ENCODE measurements around the gene ME3. TPM values are rescaled to one million over a fixed set of nuclear protein-coding genes. Genes with fewer than 3 reads are reported as not detected.
A peak's percentile ranks its signal among the peaks of the same experiment; 100 is the strongest.

The ME3 gene
- polyA plus RNA-seq (2013, experiment 1 of 4): 14.7 TPM
- polyA plus RNA-seq (2013, experiment 2 of 4): 23.3 TPM
- polyA plus RNA-seq (2013, experiment 3 of 4): 17.6 TPM
- polyA plus RNA-seq (2013, experiment 4 of 4): 22.5 TPM

DNA sequence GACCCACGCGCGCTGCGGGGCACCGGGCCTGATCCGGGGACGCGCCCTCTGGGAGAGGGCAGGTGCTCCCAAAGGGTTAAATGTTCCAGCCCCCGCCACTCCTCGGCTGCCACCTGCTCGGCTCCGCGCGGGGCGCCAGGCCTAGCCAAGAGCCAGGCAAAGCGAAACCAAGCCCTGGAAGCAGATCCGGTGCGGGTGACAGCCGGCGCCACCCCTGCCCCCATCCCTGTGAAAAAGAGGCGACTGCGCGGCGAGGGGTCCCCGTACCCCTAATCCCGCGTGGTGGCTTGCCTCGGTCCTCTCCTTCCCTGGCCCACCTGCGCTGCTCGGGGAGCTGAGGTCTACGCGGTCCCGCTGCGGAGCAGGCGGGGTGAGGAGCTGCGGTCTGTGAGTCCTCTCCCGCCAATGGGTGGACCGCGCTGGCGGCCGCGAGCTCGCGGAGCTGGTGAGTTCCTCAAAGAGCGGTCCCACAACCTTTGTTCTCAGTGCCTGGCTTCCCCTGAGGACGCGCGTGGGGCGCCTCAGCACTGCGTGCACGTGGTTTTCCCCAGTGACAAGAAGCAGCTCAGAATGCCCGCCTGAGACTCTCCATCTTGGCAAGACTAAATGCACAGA is at the start of gene ME3:
Gene ME3 (minus strand): TSS at position 610 of the 615 bp plus-strand sequence.
- WGBS, 2 experiments: 2 to 3% methylated on average over 52 of the region's 52 CpGs
- Histone ChIP-seq H3K36me3 (ENCODE audit: control insufficient read depth, insufficient read depth, low read length) (no peaks in the 10 kb centered on the region), H3K27ac (ENCODE audit: insufficient read depth, low read depth, low read length, poor library complexity, severe bottlenecking) (no peak within 1 kb of the TSS), H3K27me3 (ENCODE audit: control insufficient read depth, insufficient read depth, low read length, poor library complexity, severe bottlenecking) (peaks cover 31% of the 10 kb centered on the region), H3K9me3 (ENCODE audit: control insufficient read depth, low read length) (no peaks in the 10 kb centered on the region), H3K4me1 (ENCODE audit: control insufficient read depth, insufficient read depth, low read length) (peaks cover 32% of the 10 kb centered on the region), H3K4me3 (ENCODE audit: insufficient read depth, low read depth, low read length) (peak within 1 kb of the TSS; percentile 58)

DNA sequence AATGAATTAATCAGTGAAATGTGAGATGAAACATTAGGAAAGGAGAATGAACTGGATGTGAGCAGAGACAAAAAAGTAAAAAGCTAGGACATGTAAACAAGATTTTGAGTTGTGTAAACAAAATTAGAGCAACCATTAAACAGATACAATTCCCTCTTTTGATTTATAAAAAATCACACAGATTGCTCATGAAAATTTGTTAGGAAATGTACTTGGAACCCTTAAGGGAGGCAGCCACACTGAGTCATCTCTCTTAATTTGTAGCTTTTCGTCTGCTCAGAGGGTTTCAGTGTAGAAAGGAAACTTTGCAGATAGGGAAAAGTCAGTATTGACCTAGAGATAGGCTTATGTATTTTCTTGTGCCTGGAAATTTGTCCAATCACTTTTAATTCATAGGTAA is 49.6 kb upstream of the ME3 start:
- 89 to 94% methylated on average over 1 of the region's 1 CpG for WGBS, 2 experiments
- Histone ChIP-seq H3K4me3 (ENCODE audit: insufficient read depth, low read depth, low read length) (no peak overlapping the region), H3K36me3 (ENCODE audit: control insufficient read depth, insufficient read depth, low read length) (no peaks in the 10 kb centered on the region), H3K4me1 (ENCODE audit: control insufficient read depth, insufficient read depth, low read length) (peaks cover 3% of the 10 kb centered on the region), H3K9me3 (ENCODE audit: control insufficient read depth, low read length) (no peaks in the 10 kb centered on the region), H3K27ac (ENCODE audit: insufficient read depth, low read depth, low read length, poor library complexity, severe bottlenecking) (no peak overlapping the region), H3K27me3 (ENCODE audit: control insufficient read depth, insufficient read depth, low read length, poor library complexity, severe bottlenecking) (no peaks in the 10 kb centered on the region)

DNA sequence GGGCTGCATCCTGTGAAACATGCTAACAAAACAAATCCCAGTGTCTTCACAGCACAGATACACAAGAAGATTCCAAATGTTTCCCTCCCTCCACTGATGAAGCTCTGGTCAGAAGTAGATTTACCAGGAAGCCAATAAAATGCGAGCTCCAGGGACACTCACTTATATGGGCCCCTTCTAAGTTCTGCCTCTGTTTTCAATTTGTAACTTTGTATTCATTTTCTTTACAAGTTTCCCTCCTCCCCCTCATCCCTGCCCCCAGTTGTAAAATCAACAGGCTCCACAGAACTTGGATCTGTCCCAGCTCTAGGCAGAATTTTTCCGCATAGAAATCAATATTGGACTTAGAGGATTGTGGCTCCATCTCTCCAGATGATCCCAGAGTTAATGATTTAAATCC is 48.1 kb upstream of the ME3 start:
- H3K36me3 ChIP-seq (ENCODE audit: control insufficient read depth, insufficient read depth, low read length): no peaks in the 10 kb centered on the region
- 95 to 98% methylated on average over 2 of the region's 2 CpGs for WGBS, 2 experiments

DNA sequence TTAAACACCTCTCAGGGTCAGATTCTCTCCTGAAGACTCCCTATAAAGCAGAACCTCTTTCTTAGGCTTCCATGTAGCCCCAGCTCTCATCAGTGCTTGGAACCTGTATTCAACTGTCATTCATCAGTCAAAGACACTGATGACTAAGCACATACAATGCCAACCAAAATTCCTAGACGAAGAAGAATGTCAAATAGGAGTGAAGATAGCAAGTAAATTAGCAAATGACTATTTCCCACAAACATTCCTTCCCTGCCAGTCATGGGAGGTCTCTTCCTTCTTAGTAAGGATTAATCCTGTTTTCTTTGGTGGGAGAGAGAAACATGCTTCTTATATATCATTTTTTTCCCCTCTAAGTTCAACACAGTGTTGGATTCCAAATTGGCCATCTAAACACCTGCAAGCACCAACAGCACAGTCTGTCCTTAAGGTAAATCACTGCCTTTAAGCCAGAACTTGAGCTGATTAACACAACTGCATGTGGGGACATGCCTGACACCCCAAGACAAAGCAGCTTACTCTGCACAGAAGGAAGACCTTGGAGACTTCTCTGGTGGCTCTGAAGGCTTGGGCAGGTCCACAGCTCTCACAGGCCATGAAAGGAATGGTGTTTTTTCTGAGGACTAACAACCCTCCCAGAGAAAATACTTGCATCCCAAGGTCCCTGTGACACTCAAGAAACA is 47.5 kb upstream of the ME3 start:
- 60% methylated on average over 1 of the region's 1 CpG; no CpG with 5 or more reads in 1 of the 2 experiments for WGBS, 2 experiments
- H3K4me1 ChIP-seq (ENCODE audit: control insufficient read depth, insufficient read depth, low read length): peaks cover 3% of the 10 kb centered on the region
- H3K27me3 ChIP-seq (ENCODE audit: control insufficient read depth, insufficient read depth, low read length, poor library complexity, severe bottlenecking): no peaks in the 10 kb centered on the region
- no peak overlapping the region for H3K4me3 ChIP-seq (ENCODE audit: insufficient read depth, low read depth, low read length)
- H3K27ac ChIP-seq (ENCODE audit: insufficient read depth, low read depth, low read length, poor library complexity, severe bottlenecking): no peak overlapping the region
- H3K9me3 ChIP-seq (ENCODE audit: control insufficient read depth, low read length): no peaks in the 10 kb centered on the region
- H3K36me3 ChIP-seq (ENCODE audit: control insufficient read depth, insufficient read depth, low read length): no peaks in the 10 kb centered on the region

More for the DNA sequence above, 48.1 kb upstream of the ME3 start:
- Histone ChIP-seq H3K27ac (ENCODE audit: insufficient read depth, low read depth, low read length, poor library complexity, severe bottlenecking) (no peak overlapping the region), H3K4me1 (ENCODE audit: control insufficient read depth, insufficient read depth, low read length) (peaks cover 3% of the 10 kb centered on the region), H3K4me3 (ENCODE audit: insufficient read depth, low read depth, low read length) (no peak overlapping the region), H3K9me3 (ENCODE audit: control insufficient read depth, low read length) (no peaks in the 10 kb centered on the region), H3K27me3 (ENCODE audit: control insufficient read depth, insufficient read depth, low read length, poor library complexity, severe bottlenecking) (no peaks in the 10 kb centered on the region)

DNA sequence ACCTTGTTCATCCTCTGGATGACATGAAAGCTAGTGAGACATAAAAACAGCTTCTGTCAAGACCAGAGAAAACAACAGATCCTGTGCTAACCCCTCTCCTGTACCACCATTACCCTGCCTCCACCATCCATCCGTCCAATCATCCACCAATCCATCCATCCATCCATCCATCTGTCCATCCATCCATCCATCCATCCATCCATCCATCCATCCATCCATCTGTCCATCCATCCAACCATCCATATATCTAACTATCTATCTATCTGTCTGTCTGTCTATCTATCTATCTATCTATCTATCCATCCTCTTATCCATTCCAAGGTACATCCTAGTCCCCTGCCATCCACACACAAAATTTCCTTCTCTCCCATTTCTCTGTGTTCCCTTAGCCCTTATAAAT is 46.6 kb upstream of the ME3 start:
- 86 to 90% methylated on average over 1 of the region's 1 CpG for WGBS, 2 experiments
- H3K27me3 ChIP-seq (ENCODE audit: control insufficient read depth, insufficient read depth, low read length, poor library complexity, severe bottlenecking): no peaks in the 10 kb centered on the region
- no peak overlapping the region for H3K27ac ChIP-seq (ENCODE audit: insufficient read depth, low read depth, low read length, poor library complexity, severe bottlenecking)
- H3K36me3 ChIP-seq (ENCODE audit: control insufficient read depth, insufficient read depth, low read length): no peaks in the 10 kb centered on the region
- peaks cover 3% of the 10 kb centered on the region for H3K4me1 ChIP-seq (ENCODE audit: control insufficient read depth, insufficient read depth, low read length)
- no peak overlapping the region for H3K4me3 ChIP-seq (ENCODE audit: insufficient read depth, low read depth, low read length)
- H3K9me3 ChIP-seq (ENCODE audit: control insufficient read depth, low read length): no peaks in the 10 kb centered on the region

DNA sequence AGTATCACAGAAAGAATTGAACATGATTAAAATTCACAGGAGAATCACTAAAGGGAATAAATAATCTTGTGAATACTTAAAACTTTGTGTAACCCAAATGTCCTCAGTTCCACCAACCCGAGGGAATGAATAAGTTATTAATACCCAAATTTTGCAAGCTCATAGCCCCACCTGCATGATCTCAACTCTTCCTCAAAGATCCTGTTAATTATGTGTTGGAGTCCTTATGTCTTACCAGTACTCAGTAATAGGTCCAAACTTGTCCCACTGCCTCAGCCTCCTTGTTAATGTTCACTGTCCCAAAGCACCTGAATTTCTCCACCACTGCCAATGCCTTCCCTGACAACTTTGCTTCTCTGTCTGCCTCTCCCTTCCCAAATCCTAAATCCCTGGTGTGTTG is 46.1 kb upstream of the ME3 start:
- H3K4me3 ChIP-seq (ENCODE audit: insufficient read depth, low read depth, low read length): no peak overlapping the region
- no peaks in the 10 kb centered on the region for H3K27me3 ChIP-seq (ENCODE audit: control insufficient read depth, insufficient read depth, low read length, poor library complexity, severe bottlenecking)
- peaks cover 3% of the 10 kb centered on the region for H3K4me1 ChIP-seq (ENCODE audit: control insufficient read depth, insufficient read depth, low read length)
- H3K36me3 ChIP-seq (ENCODE audit: control insufficient read depth, insufficient read depth, low read length): no peaks in the 10 kb centered on the region
- no peak overlapping the region for H3K27ac ChIP-seq (ENCODE audit: insufficient read depth, low read depth, low read length, poor library complexity, severe bottlenecking)
- 92% methylated on average over 1 of the region's 1 CpG; no CpG with 5 or more reads in 1 of the 2 experiments for WGBS, 2 experiments
- no peaks in the 10 kb centered on the region for H3K9me3 ChIP-seq (ENCODE audit: control insufficient read depth, low read length)

DNA sequence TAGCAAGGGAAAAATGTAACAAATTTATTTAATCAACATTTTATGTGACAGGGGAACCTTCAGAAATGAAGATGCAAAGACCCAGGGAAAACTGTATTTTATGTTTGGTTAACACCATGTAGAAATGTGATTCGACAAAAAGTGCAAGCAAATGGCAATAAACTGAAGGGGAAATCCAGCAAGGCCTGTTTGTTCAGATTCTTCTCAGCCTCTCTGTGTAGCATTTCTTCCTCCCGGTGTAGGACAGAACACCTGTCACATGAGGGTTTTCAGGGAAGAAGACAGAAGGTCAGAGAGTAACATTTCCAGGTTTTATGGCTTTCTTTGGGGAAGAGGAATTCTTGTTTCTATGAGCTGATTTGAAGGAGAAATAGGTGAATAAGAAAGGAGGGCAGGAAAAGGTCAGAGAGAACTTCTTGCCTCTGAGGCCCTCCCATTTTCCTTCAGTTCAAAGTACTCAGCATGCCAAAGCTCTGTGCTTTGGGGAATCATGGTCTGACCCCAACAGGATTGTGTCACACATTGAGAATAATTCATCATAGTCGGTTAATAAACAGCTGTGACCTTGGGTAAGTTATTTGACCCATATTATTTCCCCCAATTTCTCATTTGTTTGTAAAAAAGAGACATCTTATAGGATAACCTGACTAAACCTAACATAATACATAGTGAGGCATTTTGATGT is 45.5 kb upstream of the ME3 start:
- WGBS, 2 experiments: 76 to 83% methylated on average over 3 of the region's 3 CpGs
- Histone ChIP-seq H3K27ac (ENCODE audit: insufficient read depth, low read depth, low read length, poor library complexity, severe bottlenecking) (no peak overlapping the region), H3K9me3 (ENCODE audit: control insufficient read depth, low read length) (no peaks in the 10 kb centered on the region), H3K36me3 (ENCODE audit: control insufficient read depth, insufficient read depth, low read length) (no peaks in the 10 kb centered on the region), H3K4me3 (ENCODE audit: insufficient read depth, low read depth, low read length) (no peak overlapping the region), H3K27me3 (ENCODE audit: control insufficient read depth, insufficient read depth, low read length, poor library complexity, severe bottlenecking) (no peaks in the 10 kb centered on the region), H3K4me1 (ENCODE audit: control insufficient read depth, insufficient read depth, low read length) (peaks cover 3% of the 10 kb centered on the region)

DNA sequence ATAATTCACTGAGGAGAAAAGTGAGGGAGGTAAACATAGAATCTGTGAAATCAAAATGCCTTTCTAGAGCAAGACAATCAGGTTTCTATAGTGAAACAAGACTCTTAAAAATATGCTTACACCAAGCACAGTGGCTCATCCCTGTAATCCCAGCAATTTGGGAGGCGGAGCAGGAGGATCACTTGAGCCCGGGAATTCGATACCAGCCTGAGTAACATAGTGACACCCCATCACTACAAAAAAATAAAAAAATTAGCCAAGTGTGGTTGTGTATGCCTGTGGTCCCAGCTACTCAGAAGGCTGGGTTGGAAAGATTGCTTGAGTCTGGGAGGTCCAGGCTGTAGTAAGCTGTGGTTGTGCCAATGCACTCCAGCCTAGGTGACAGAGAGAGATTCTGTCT is 43.2 kb upstream of the ME3 start:
- Histone ChIP-seq H3K4me3 (ENCODE audit: insufficient read depth, low read depth, low read length) (no peak overlapping the region), H3K36me3 (ENCODE audit: control insufficient read depth, insufficient read depth, low read length) (no peaks in the 10 kb centered on the region), H3K27ac (ENCODE audit: insufficient read depth, low read depth, low read length, poor library complexity, severe bottlenecking) (no peak overlapping the region), H3K27me3 (ENCODE audit: control insufficient read depth, insufficient read depth, low read length, poor library complexity, severe bottlenecking) (no peaks in the 10 kb centered on the region), H3K4me1 (ENCODE audit: control insufficient read depth, insufficient read depth, low read length) (peaks cover 3% of the 10 kb centered on the region), H3K9me3 (ENCODE audit: control insufficient read depth, low read length) (no peaks in the 10 kb centered on the region)
- 86 to 91% methylated on average over 3 of the region's 3 CpGs for WGBS, 2 experiments

DNA sequence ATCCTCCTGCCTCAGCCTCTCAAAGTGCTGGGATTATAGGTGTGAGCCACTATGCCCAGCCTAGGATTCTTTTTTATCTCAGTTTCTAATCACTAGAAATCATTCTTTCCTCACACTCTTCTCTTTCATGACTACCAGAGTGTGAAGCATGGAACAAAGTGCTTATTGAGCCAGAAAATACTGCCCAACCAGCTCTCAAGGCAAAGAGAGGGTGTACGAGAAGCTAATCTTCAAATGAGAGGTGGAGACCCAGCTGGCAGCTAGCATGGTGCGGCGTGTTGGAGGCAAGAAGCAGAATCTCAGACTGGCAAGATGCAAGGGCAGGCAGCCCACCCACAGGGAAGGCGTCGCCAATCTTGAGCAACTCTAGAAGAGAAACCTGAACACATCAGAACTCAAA is 41.1 kb upstream of the ME3 start:
- H3K9me3 ChIP-seq (ENCODE audit: control insufficient read depth, low read length): no peaks in the 10 kb centered on the region
- H3K36me3 ChIP-seq (ENCODE audit: control insufficient read depth, insufficient read depth, low read length): no peaks in the 10 kb centered on the region
- no peak overlapping the region for H3K4me3 ChIP-seq (ENCODE audit: insufficient read depth, low read depth, low read length)
- H3K27ac ChIP-seq (ENCODE audit: insufficient read depth, low read depth, low read length, poor library complexity, severe bottlenecking): no peak overlapping the region
- WGBS, 2 experiments: 84 to 91% methylated on average over 5 of the region's 5 CpGs
- no peaks in the 10 kb centered on the region for H3K4me1 ChIP-seq (ENCODE audit: control insufficient read depth, insufficient read depth, low read length)
- no peaks in the 10 kb centered on the region for H3K27me3 ChIP-seq (ENCODE audit: control insufficient read depth, insufficient read depth, low read length, poor library complexity, severe bottlenecking)

DNA sequence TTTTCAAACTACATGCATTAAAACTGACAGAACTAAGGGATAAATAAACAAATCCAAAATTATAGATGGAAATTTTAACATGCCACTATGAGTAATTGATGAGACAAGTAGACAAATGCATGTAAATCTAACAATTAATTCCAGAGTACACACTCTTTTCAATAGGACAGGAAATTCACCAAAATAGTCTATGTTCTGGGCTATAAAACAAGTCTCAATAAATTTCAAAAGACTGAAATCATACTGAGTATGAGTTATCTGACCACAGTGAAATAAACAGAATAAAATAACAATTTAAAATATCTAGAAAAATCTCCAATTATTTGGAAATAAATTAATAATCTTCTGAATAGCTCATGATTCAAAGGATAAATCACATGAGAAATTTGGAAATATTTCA is 38.5 kb upstream of the ME3 start:
- Histone ChIP-seq H3K4me3 (ENCODE audit: insufficient read depth, low read depth, low read length) (no peak overlapping the region), H3K4me1 (ENCODE audit: control insufficient read depth, insufficient read depth, low read length) (no peaks in the 10 kb centered on the region), H3K36me3 (ENCODE audit: control insufficient read depth, insufficient read depth, low read length) (no peaks in the 10 kb centered on the region), H3K27ac (ENCODE audit: insufficient read depth, low read depth, low read length, poor library complexity, severe bottlenecking) (no peak overlapping the region), H3K27me3 (ENCODE audit: control insufficient read depth, insufficient read depth, low read length, poor library complexity, severe bottlenecking) (no peaks in the 10 kb centered on the region), H3K9me3 (ENCODE audit: control insufficient read depth, low read length) (no peaks in the 10 kb centered on the region)

Measured in ectodermal cell (in vitro differentiated cells).